Kidney epithelial cell (primary cell): ENCODE data around the gene RTEL1. TPM values are rescaled to one million over a fixed set of nuclear protein-coding genes. Genes with fewer than 3 reads are reported as not detected.

Experiments used
- DNase-seq: peaks from one replicate; pipeline ENCODE4 v3.0.0-alpha.2; 2010; ENCODE audit warnings: low read depth
- H3K27me3 ChIP-seq: 2 replicates; pipeline ENCODE4 v1.6.0; 2011; ENCODE audit warnings: low read length; ENCODE audit not compliant: control insufficient read depth, insufficient read depth
- H3K36me3 ChIP-seq: 2 replicates; pipeline ENCODE4 v1.5.1; 2011; ENCODE audit warnings: low read length; ENCODE audit not compliant: control insufficient read depth, insufficient read depth
- H3K4me3 ChIP-seq: 2 replicates; pipeline ENCODE4 v1.5.1; 2011; ENCODE audit warnings: low read depth, mild to moderate bottlenecking, control low read depth, low read length
- total RNA-seq: library from RNA; depleted of rRNA; stranded (reverse); fragments of >200 nt; gene quantifications from 2 replicates; pipeline ENCODE4 v1.2.3, GENCODE V29; 2015
- TF ChIP-seq, protein P1 (sequence below): IDR thresholded peaks from 2 replicates; pipeline ENCODE4 v1.5.1; 2011; ENCODE audit warnings: mild to moderate bottlenecking, moderate library complexity, low read length, control low read depth, inconsistent platforms; ENCODE audit not compliant: insufficient read depth, poor library complexity, severe bottlenecking

RTEL1 gene
- total RNA-seq, 1 donor from 2014 or later = 30.7 TPM

DNA sequence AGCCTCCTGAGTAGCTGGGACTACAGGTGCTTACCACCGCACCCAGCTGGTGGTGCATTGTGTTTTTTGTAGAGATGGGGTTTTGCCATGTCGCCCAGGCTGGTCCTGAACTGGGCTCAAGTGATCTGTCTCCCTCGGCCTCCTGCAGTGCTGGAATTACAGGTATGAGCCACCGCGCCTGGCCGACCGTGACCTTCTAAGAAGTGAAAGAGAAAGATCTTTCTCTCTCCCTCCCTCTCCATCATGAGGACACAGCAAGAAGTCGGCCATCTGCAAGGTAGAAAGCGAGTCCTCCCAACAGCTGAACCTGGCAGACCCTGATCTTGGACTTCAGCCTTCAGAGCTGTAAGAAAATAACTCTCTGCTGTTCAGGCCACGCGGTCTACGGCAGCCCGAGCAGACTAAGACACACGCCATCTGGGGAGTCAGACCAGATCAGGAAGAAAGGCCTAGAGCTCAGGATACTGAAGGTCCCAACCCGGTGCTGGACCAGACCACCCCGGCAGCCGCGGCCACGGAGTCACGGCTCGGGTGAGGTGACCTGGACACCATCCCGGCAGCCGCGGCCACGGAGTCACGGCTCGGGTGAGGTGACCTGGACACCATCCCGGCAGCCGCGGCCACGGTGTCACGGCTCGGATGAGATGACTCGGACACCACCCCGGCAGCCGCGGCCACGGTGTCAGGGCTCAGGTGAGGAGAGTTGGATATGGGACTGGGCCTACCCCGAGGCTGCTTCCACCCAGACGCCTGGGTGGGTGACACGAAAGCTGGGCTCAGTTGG lies 40.8 kb upstream of the RTEL1 start:
- DNase-seq = no peak
- Histone ChIP-seq H3K4me3 (no peak overlapping the region), H3K27me3 (no peaks in the 10 kb centered on the region), H3K36me3 (no peaks in the 10 kb centered on the region)
- TF ChIP-seq, protein P1, sequence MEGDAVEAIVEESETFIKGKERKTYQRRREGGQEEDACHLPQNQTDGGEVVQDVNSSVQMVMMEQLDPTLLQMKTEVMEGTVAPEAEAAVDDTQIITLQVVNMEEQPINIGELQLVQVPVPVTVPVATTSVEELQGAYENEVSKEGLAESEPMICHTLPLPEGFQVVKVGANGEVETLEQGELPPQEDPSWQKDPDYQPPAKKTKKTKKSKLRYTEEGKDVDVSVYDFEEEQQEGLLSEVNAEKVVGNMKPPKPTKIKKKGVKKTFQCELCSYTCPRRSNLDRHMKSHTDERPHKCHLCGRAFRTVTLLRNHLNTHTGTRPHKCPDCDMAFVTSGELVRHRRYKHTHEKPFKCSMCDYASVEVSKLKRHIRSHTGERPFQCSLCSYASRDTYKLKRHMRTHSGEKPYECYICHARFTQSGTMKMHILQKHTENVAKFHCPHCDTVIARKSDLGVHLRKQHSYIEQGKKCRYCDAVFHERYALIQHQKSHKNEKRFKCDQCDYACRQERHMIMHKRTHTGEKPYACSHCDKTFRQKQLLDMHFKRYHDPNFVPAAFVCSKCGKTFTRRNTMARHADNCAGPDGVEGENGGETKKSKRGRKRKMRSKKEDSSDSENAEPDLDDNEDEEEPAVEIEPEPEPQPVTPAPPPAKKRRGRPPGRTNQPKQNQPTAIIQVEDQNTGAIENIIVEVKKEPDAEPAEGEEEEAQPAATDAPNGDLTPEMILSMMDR = no peak

DNA sequence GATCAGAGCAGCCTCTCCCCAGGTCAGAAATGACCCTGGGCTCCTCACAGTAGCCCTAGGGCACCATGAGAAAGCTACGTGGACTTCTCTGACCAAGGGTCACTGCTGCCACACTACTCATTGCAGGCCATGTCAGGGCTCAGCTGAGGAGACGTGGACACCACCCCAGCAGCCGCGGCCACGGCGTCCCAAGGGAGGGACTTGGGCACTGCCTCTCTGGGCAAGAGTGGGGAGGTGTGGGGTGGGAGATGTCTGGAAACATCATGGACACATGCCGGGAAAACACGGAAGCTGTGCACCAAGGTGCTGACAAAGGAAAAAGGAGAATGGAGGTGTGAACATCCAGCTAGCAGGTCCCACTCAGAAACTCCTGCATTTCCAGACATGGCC lies 40.2 kb upstream of the RTEL1 start:
- no peaks in the 10 kb centered on the region for H3K36me3 ChIP-seq
- TF ChIP-seq, protein P1 = no peak
- no peaks in the 10 kb centered on the region for H3K27me3 ChIP-seq
- no peak overlapping the region for H3K4me3 ChIP-seq
- no peak for DNase-seq

DNA sequence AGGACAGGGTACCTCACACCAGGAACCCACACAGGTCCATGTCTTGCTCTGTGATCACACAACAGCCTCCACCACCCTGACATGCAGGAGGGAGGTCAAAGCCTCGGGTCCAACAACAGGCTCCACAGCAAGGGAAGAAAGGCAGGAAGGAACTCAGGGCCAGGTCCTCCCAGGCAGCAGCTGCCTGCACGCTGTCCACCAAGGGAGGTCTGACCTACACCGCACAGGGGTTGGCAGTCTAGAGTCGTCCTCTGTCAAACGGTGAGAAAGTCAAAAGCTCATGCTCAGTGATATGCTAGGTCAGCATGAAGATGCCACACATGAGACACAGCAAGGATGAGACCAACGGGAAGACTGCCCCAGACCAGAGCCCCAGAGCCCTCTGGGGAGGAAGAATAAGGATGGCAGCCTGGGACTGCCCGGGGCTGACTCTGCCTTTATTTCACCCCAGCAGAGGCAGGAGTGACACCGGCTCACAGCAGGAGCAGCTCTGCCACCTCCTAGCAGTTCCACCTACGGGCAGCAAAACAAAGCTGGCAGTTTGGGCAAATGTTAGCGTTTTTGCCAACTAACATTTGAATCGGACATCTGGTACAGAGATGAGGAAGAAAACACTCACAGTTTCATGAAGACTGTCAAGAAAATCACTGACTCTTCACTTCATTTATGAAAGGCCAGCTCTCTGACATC lies 39.7 kb upstream of the RTEL1 start:
- Histone ChIP-seq H3K27me3 (no peaks in the 10 kb centered on the region), H3K36me3 (no peaks in the 10 kb centered on the region), H3K4me3 (no peak overlapping the region)
- no peak for DNase-seq
- TF ChIP-seq, protein P1 = no peak

DNA sequence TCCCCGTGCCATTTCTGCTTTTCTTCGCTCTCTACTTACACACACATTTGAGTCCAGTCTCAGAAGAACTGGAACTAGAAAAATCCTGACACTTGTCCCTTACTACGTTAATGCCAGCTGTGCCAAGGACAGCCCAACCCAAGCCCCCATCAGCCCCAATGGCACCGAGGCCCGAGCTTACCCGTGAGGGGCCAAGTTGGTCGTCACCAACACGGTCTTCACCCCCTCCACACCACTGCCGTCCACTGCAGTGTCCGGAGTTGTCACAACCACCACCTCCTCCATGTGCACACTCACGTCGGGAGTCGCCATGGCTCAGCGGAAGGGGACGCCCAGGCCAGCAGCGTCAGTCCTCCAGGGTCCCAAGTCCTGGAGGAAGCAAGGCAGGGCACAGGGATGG lies 39.0 kb upstream of the RTEL1 start:
- TF ChIP-seq, protein P1 = no peak
- H3K36me3 ChIP-seq = no peaks in the 10 kb centered on the region
- H3K27me3 ChIP-seq = no peaks in the 10 kb centered on the region
- no peak overlapping the region for H3K4me3 ChIP-seq
- no peak for DNase-seq

DNA sequence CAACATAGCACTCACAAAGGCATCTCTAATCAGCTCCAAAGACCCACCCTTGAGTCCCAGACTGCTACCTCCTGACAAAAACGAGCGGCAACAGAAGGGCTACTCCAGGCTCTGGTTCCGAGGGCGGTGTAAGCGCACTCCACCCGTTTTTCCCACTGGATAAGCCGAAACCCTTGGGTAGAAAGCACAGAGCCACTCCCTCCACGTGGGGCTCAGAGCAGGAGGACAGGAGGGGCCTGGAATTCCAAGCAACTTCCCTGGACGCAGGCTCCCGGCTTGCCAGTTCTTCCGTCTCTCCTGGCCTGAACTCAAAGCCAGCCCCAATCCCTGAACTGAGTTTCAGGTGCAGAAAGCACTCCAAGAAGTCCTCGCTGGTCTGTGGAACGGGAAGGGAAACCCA lies 38.6 kb upstream of the RTEL1 start:
- TF ChIP-seq, protein P1 = no peak
- no peaks in the 10 kb centered on the region for H3K27me3 ChIP-seq
- no peaks in the 10 kb centered on the region for H3K36me3 ChIP-seq
- no peak overlapping the region for H3K4me3 ChIP-seq
- no peak for DNase-seq
